Measurements from ENCODE around the gene SCN9A.
"Not testable (repeated sequence)": the region's sequence is repeated elsewhere in the genome, so short reads cannot be mapped to it uniquely, and the experiment has no call there.

The SCN9A gene

DNA sequence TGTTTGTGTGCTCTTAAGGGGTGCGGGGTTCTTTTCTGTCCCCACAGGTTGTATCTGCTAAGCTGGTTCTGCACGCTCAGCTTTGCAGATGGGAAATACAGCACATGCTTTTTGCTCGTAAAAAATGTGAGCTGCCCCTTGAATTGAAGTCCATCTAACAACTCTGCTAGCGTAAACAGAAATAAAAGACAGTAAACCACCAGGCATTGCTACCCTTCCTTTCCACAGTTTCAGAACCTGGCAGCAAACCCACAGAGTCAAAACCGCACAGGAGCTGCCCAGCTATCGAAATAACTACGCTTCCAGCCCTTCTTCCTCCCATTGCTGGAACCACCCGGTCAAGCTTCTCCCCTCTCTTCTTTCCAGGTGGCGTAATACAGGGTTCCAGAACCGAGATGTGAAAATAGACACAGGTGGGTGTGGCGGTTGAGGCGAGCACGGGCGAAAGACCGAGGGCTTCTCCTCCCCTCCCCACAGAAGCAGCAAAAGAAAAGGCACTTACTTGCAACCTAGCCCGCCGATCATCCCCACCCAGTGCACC is 479 bp downstream of the SCN9A start:
- DNase-seq (ENCODE audit: low read depth in 2 of 2): no peak

GRCh38 chr2:166373951-166374350 is 1.8 kb downstream of the SCN9A start:
- DNase-seq (ENCODE audit: low read depth in 2 of 2): peak in 1 of 2 donors; percentile 13

DNA sequence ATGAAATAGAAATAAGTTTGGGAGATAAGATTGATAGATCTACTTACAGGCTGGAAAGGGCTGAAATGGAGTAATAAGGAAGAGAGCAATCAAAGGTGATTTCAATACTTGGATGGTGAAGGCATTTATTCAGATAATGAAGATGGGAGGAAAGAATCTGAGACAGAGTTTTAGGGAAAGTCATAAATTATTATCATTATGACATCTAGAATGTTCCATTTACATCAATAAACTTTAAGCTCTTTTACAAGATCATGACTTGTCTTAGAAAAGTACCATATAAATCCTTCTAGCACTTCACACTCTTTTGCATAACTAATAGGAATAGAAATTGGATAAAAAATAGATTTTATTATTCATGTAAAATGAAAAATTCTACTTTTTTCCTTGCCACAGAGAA is 2.2 kb downstream of the SCN9A start:
- no peak for DNase-seq (ENCODE audit: low read depth in 2 of 2)

DNA sequence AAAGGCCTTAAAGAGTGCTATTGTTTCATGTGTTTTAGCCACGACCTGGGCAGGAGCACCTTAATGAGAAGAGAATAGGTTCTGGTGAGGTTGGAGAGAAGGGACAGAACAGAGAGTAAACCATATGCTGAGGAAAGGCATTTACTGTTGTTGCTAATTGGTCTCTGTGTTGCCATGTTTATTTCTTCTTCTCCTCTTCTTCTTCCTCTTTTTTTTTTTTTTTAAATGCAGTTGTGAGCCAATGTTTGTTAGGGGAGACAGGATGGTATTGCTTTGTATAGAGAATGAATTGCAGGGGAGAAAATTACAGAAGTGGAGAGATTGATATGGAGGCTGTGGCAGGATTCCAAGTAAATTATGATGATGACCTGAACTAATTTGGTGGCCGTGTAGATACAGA is 2.6 kb downstream of the SCN9A start:
- DNase-seq (ENCODE audit: low read depth in 2 of 2): no peak

DNA sequence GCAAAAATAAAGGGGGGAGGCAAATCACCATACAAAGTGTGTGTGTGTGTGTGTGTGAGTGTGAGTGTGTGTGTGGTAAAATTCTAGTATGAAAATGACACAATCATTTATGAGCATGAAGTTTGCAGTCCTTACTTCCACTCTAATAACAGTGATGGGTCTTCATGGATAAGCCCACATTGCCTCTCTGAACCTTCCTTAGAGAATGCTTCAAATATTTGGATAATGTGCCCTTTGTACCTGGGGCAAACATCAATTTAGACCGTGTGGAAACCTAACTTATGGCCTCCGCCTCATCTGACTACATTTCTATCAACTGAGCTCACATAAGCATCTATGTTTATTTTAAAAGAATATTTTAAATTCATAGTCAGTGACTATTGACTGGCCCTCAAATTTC is 3.7 kb downstream of the SCN9A start:
- no peak for DNase-seq (ENCODE audit: low read depth in 2 of 2)

GRCh38 chr2:166365803-166366420 is 9.8 kb downstream of the SCN9A start:
- DNase-seq (ENCODE audit: low read depth in 2 of 2): no peak

DNA sequence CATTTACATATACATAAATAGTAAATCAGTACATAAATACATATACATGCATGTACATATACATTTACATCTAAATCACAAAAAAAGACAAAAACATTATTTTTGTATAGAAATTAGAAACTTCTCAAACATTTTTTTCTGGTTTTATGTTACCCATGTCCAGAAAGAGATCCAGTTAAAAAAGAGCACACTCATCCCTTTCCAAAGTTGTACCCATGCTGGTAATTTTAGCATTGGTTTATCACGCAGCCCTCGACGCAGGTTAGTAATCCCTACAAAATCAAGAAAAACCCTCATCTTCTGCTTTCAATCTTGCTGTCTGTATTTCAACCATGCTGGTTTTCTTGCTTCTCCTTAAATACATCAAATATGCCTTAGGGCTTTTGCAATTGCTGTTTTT is 10.5 kb downstream of the SCN9A start:
- DNase-seq (ENCODE audit: low read depth in 2 of 2): no peak

DNA sequence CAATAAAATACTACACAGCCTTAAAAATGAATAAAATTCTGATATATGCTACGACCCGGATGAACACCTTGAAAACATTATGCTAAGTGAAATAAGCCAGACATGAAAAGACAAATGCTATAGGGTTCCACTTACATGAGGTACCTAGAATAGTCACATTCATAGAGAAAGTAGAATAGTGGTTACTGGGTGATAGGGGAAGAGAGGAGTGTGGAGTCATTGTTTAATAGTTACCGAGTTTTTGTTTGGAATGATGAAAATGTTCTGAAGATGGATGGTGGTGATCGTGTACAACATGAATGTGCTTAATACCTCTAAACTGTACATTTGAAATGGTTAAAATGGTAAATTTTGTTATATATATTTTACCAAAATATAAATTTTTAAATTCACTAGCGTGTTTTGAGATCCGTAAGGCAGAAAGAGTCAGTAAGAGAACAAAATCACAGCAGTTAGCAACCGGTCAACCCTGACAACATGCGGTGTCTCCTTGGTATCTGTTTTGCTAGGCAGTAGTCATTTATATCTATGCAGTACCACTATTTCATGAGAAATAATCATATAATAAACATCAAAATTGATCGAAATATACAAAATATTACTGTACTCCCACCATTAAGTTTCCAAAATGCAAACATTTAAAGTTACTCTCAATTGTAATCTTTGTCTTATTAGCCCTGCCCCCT is 11.1 kb downstream of the SCN9A start:
- no peak for DNase-seq (ENCODE audit: low read depth in 2 of 2)

GRCh38 chr2:166361351-166362153 is 14.2 kb downstream of the SCN9A start:
- DNase-seq (ENCODE audit: low read depth in 2 of 2): no peak

- DNase-seq (ENCODE audit: low read depth in 2 of 2): no peak
Observed at GRCh38 chr2:166360906-166361305, 14.8 kb downstream of the SCN9A start.

- DNase-seq (ENCODE audit: low read depth in 2 of 2): no peak
Observed at GRCh38 chr2:166360426-166360825, 15.3 kb downstream of the SCN9A start.

GRCh38 chr2:166357950-166358321 is 17.8 kb downstream of the SCN9A start:
- not testable (repeated sequence) for DNase-seq (ENCODE audit: low read depth in 2 of 2)

GRCh38 chr2:166357068-166357949 is 18.4 kb downstream of the SCN9A start:
- no peak for DNase-seq (ENCODE audit: low read depth in 2 of 2)

DNA sequence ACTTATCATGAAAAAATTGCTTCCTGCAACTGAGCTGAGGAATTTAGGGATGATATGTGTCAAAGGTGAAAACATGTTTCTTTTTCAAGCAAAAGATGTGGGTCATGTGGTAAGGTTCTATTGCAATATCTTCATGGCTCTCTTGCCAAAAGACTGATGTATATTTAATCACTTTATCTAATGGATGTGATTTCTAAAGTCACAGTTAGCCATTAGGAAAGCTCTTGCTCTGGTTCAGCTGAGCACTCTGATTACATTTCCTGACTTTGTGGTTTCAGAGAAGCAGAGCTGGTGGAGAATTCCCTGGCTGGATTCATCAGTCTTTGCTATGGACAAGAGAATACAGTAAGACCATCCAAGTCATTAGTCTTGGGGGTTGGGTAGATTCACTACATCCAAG is 24.4 kb downstream of the SCN9A start:
- DNase-seq (ENCODE audit: low read depth in 2 of 2): no peak

DNA sequence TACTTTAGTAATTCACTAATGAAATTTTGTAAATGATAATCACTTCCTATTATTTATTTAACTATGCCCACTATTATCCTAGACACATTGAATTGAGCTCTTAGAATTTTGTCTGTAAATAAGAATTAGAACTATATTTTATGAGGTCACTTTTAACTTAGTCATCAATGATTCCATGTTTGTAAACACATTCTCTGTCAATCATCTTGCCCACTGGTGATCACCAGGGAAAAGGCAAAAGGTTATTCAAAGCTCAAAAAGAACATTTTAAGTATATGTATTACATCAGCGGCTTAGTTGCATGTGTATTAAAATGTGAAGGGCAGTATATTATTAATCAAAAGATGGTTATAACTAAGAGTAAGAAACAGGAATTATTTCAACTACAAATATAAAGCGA is 25.2 kb downstream of the SCN9A start:
- no peak for DNase-seq (ENCODE audit: low read depth in 2 of 2)

GRCh38 chr2:166344286-166345113 is 31.2 kb downstream of the SCN9A start:
- no peak for DNase-seq (ENCODE audit: low read depth in 2 of 2)

DNA sequence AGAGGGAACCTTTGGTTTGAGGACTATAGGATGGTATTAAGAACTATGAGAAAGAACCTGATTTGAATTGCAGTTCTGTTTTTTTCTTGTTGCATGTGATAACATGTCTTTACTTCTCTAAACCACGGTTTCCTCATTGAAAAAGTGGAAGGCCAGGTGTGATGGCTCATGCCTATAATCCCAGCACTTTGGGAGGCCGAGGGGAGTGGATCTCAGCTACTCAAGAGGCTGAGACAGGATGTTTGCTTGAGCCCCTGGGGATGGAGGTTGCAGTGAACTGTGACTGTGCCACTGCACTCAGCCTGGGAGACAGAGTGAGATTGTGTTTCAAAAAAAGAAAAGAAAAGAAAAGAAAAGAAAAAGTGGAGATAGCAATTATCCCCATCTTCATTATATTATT is 32.3 kb downstream of the SCN9A start:
- DNase-seq (ENCODE audit: low read depth in 2 of 2): no peak

- DNase-seq (ENCODE audit: low read depth in 2 of 2): no peak
Observed at GRCh38 chr2:166341426-166341825, 34.3 kb downstream of the SCN9A start.

- no peak for DNase-seq (ENCODE audit: low read depth in 2 of 2)
Observed at GRCh38 chr2:166338831-166339339, 36.9 kb downstream of the SCN9A start.

DNA sequence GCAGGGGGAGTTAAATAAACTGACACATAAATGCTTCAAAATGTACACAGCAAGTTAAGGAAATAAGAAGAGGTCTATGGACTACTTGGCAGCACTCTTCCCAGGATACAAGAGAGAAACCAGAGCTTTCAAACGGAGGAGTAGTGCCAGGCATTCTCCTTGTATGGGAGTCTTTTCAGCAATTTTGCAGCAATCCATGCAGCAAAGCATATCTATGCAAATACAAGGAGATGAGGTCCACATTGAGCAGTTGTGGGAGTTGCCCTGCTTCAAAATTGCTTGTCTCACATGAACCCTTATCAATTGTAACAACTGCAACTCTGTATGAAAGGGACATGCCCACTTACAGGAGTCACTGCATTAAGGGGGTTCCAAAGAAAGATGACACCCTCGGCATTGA is 37.8 kb downstream of the SCN9A start:
- DNase-seq (ENCODE audit: low read depth in 2 of 2): no peak

DNA sequence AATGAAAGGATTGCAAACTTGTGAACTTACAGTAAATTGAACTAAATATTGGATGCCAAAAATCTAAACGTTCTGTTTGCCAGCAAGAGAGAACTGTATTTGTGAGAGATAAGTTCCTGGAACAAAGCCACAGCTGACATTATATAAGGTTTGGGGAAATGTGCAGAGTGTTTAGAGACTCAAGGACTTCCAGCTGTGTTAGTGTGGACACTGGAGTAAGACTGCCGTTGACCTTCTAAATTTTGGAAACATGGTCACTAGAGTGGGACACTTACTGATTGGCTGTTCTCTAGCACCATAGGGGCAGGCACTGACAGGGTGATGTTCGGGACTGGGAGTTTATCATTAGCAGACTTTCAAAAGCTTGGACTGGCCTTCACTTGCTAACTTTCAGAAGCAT is 40.5 kb downstream of the SCN9A start:
- no peak for DNase-seq (ENCODE audit: low read depth in 2 of 2)
